Activated CD8-positive, alpha-beta memory T cell treated with anti-CD3 and anti-CD28 coated beads for 4 hours (primary cell): ENCODE measurements around the gene ALLC.

Source experiments
- DNase-seq, 2 donors: peaks; one replicate each; pipeline ENCODE4 v3.0.0-alpha.2; 2020; ENCODE audit warnings: low read depth in 2 of 2

The ALLC gene

DNA sequence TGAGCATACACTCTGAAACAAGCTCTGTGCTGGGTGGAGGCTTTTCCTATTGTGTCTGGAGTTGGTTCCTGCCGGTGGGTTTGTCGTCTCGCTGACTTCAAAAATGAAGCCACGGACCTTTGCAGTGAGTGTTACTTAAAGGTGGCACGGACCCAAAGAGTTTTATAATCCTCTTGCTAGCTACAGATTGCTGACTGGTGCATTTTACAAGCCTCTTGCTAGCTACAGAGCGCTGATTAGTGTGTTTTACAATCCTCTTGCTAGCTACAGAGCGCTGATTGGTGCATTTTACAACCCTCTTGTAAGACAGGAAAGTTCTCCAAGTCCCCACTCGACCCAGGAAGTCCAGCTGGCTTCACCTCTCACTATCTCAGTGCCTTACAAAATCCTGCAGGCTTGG is 60.7 kb downstream of the ALLC start:
- no peak for DNase-seq

DNA sequence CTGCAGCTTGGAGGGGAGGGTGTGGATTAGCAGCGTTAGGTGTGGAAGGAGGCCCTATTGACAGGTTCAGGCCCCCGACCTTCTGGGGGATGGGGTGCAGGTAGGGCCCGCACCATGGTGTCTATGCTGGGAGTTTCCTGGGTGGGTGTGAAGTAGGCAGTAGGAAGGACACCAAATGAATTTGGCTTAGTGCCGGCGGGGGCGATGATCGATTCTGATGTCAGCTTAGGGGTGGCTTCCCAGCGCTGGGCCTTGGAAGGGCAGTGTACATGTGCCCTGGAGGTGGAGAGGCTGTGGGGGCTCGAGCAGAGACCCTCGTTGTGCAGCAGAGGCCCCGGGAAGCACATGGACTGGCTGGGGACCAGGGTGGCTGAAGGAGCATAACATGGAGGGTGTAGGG is 67.0 kb downstream of the ALLC start:
- no peak for DNase-seq

GRCh38 chr2:3725458-3726250 is 67.7 kb downstream of the ALLC start:
- no peak for DNase-seq

DNA sequence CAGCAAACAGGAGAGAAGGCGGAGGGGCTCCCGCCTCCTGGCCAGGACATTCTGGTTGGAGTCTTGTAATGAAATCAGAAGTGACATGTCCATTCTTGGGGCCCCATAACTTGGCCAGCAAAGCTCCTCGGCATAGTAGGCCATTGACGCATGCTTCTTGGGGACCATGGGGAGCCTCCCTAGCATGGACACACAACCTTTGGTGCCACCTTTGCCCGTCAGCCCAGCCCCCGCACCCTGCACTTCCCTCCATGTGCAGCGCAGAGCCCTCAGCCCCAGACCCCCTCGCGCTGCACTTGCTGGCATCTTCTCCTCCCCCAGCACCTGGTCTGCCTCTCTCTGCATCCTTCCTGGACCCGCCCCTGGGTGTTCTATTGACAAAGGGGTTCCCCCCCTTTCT is 68.5 kb downstream of the ALLC start:
- DNase-seq, result no peak

DNA sequence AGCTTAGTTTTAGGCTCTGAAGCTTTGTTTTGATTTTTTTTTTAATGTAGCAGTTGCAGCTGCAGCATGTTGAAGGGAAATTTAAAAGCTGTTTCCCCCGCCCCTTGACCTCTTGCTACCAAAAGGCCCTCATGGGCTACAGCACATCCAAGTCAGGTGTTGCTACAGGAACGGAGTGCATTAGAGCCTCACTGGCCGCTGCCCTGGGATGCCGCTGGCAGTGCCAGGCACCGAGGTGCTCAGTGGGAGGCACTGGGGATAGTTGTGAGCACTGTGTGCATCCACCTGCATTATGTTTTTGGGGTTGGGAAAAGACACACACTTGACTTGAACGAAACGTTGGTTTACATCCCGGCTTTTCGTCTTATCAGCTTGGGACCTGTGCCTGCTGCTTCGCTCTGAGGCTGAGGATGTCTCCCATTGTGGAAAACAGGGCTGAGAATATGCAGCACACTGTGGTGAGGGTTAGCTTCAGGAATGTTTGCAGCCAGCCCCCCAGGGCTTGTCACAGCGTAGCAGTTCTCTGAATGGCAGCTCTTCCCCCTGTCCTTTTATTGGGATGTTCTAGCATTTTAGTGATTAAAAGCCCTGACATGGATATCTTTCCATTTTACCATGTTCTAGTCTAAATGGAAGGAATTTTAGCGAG is 69.5 kb downstream of the ALLC start:
- DNase-seq, result no peak

DNA sequence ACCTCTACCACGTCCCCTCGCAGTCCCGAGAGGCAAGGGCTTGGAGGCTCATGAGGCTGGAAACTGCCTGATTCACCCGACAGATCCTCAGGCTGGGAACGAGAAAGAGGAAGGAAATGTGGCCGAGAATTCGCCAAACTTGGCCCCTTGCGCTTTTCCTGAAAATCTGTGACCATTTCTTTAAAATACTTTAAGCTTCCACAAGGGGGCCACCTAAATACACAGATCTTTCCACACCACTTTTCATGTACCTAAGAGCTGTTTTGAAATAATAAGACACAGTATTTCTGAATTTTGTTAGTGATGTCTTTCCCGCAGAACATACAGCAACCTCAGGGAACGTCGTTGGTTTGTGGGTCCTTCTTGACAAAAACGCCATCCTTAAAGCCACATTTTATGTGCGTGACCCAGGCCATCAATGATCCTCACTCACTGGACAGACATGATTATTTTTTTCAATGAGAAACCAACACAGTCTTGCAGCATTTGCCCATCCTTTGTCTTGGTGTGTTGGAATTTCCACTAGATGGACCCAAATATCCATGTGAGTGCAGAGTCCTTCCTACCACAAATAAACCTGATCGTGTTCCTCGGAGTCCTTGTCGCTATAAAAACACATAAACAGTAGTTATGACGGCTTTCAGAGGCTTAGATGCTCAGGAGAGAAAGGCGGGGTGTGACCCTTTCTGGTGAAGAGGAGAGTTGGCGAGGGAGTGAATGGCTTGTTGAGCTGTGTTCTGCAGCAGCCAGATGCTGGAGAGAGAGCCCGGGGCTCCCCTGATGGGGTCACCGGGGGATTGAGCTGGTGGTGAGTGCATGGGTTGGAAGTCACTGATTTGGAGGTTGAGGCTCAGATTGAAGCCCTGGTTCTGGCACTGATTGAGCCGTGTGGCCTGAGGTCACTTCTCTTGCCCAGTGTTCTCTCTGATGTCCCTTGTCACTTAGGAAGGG is 70.4 kb downstream of the ALLC start:
- no peak for DNase-seq

- no peak for DNase-seq
Measured at GRCh38 chr2:3729055-3729448, 71.1 kb downstream of the ALLC start.

DNA sequence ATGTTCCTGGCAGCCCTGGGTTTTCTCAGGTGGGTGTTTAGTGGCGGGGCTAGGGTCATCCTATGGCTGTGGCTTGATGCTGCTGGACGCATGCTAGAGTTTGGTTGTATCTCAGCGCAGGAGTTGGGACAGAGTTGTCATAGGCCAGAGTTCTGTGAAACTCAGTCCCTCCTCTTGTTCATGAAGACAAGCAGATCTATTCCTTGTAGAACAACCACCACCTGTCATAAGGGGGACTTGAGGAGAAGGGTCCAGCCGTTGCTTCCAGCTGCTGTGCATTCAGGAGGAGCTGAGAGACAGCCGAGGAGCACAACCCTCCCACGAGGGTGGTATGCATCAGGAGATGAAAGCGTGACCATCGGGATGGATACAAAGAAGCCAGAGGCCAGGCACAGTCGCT is 71.8 kb downstream of the ALLC start:
- DNase-seq, result no peak

GRCh38 chr2:3730646-3731045 is 72.6 kb downstream of the ALLC start:
- no peak for DNase-seq

DNA sequence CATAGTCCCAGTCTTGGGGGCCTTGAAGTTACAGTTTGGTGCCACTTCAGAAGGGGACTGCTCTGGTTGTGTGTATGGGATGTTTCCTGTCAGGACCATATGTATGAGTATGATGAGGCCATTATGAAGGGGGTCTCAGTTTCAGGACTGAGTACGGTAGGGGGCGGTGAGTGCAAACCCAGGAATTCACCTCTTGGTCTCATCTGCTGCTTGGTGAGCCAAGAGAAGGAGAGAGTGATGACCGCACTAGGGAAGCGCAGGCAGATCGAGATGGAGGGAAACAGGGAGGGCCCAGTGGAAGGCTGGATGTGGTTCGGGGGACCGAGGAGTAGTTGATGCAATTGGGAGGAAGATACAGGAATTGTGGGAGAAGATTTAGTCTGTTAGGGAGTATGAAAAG is 73.8 kb downstream of the ALLC start:
- no peak for DNase-seq

DNA sequence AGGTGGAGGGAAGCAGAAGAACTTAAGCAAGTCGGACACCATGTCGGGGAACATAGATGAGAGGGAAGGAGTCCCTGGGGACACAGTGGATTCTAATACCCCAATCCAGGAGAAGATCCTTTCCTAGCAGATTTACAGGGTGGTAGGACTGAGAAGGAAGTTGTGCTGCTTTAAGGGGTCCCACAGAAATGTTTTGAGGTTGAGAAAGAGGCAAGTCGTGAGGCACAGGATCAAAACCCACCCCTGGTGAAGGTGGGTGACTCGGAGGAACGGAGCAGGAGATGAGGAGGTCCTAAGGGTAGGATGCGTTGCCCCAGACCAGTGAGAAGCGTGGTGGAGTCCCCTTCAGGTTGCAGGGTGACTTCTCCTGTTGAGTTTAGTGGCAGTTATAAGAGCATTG is 78.1 kb downstream of the ALLC start:
- no peak for DNase-seq

GRCh38 chr2:3737128-3737527 is 79.1 kb downstream of the ALLC start:
- no peak for DNase-seq

GRCh38 chr2:3738454-3738853 is 80.5 kb downstream of the ALLC start:
- no peak for DNase-seq

DNA sequence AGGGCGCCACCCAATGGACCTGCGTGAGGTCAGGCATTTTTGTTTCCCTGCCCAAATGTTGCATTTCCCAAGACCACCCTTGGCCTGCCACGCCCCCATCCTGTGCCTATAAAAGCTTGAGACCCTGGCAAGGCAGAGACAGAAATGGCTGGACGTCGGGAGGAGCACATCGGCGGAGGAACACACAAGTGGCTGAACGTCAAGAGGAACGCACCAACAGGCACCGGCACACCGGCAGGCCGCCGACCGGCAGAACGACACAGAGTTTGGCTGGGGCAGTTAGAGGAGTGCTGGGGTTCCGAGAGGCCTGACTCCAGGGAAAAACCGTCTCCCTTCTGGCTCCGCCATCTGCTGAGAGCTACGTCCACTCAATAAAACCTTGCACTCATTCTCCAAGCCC is 81.3 kb downstream of the ALLC start:
- DNase-seq, result no peak

DNA sequence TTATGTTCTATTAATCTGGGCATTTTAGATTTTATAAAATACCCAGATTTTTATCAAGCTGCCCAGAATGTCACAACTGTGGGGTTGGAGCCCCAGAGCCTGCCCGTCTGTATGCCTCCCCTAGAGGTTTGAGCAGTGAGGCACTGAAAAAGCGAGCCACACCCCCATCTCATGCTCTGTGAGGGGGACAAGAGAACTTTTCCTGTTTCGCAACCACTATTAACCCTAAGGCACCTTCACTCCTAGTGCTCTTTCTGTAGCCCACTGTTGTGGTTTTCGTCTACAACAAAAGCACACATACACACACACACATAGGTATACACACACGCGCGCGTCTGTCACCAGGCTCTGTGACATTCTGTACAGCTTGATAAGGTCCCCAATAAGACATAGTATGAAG is 83.4 kb downstream of the ALLC start:
- DNase-seq, result no peak

DNA sequence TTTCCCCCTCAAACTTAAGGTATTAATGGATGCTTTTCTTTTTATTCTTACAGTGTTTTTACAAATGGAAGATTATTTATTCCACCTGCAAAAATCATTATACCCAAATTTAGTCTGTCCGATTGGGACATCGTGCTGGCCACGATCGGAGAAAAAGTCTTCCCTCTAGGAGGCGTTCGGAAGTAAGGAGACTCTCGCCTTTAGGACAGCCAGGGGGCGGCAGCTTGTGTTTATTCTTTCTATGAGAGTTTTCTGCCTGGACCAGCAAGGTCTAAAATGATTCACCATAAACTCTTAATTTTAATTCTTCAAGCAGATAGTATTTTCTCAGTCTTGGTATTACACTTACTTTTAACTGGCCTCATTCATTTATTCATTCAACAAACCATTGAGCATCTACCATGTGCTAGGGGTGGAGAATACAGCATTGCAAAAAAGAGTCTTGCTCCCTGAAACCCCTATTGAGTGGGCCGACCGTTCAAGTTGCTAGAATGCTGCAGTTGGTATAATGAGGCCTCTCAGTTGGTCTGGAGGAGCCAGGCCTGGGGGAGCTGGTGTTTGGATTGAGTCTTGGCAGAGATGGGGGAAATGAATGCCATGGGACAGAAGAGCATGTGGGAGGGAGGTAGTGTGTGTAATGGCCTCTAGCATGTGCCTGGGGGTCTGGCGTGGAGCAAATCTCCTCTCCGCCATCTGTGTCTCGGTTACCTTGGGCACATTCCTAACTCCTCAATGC is 84.0 kb downstream of the ALLC start:
- DNase-seq, result no peak

DNA sequence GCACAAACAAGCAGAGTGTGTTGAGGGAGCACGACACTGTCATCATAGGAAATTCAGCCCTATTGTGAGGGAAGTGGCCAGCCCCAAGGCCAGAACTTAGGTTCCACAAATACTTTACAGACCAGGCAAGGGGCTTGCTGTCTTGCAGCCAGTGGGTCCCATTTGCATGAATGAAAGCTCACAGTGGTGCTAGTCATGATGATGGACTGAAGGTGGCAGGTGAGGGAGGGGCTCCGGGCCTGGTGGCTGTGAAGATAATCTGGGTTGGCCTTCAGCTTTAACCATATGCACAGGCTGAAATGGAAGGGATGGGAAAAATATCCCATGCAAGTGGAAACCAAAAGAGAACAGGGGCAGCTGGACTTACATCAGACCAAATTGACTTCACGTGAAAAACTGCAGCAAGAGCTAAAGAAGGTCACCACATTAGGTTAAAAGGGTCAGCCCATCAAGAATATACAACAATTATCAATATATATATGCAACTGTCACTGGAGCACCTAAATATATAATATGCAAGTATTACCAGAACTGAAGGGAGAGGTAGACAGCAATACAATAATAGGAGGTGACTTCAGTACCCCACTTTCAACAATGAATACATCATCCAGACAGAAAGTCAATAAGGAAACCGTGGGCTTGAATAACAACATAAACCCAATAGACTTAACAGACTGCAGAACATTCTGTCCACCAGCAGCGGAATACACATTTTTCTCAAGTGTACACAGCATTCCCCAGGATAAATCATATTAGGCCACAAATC is 84.9 kb downstream of the ALLC start:
- DNase-seq, result no peak

DNA sequence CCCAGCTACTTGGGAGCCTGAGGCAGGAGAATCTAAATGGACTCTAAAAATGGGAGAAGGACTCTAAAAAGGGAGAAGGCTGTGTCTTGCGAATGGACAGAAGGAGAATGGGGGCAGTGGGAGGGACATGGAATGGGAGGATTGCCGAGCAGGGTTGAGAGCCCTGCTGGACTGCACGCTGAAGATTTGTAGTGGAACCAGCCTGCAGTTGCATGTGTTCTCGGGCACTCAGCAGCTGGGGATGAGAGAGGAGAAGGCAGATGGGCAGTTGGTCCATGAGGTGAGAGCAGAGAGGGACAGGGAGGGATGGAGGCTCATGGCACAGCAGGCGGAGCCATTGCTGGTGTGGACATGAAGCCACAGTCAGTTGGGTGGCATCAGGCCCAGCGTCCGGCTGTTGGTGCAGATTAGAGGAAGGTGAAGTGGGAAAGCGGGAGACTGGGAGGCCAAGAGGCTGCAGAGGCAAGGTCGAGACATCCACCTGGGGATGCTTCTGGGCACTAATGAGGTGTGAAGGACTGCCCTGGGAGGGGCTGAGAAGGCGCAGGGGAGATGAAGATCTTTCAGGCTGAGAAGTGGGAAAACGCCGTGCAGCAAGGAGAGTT is 86.1 kb downstream of the ALLC start:
- no peak for DNase-seq

DNA sequence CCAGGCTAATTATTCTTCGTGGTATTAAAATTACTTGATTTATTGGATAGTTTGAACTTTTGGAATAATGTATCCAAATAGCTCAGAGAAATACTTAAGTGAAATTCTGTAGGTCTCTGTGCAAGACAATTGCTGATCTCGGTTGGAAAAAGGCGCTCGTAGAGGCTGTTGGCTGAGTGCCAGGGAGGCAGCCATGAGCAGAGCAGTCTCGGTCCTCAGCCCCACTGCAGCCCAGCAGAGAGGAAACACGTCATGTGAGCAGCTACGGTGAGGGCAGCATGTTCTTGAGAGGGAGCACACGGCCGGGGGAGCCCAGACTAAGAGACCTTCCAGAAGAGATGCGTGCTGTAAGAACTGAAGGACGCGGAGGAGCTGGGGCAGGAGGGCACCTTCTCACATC is 87.9 kb downstream of the ALLC start:
- DNase-seq, result no peak

DNA sequence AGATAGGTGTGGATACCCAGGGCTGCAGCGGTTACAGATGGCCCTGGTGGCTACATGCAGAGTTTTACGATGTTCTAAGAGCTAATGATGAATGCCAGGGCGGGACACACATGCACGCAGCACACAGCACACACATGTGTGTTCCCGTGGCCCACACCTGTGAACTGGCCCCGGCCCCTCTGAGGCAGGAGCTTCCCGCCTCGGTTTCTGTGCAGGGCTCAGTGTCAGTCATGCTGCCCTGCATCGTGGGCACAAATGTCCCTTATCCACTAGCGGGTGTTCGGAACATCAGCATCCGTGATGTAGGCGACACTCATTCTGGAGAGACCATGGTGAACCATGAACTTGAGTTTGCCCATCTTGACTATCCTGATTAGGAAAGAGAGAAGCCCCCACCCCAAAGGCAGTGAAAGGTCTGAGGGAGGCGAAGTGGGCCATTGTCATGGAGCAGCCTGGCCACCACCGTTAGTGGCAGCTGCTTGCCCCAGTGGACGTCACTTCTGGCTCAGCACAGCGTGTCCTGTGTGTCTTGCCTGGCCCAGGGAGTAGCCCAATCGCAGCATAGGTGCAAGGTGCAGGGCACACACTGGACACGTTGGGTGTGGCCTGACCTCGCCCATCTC is 89.1 kb downstream of the ALLC start:
- DNase-seq, result no peak
